GM12878 (cell line): ENCODE results near the gene SERPINH1. TPM values are rescaled to one million over a fixed set of nuclear protein-coding genes. Genes with fewer than 3 reads are reported as not detected.

Source experiments
- ATAC-seq: fragments of 200-7000 bp; cut with Tn5 transposase; 3 replicates; pipeline ENCODE4 v1.9.1; 2020; ENCODE audit warnings: mild to moderate bottlenecking, moderate library complexity
- BruUV-seq: library from RNA; stranded (reverse); fragments of 400-500 nt; replicated peaks from 2 replicates; lab custom pipeline; 2021; lab: Mats Ljungman, UMichigan
- CTCF ChIA-PET: fragments of 300-600 bp; sonication (Branson Sonifier 250); formaldehyde crosslinking; extraction: SDS; loops from one replicate; lab custom pipeline; 2021; ENCODE audit warnings: inconsistent platforms; lab: Yijun Ruan, JAX
- POLR2A ChIA-PET: fragments of 350-600 bp; formaldehyde crosslinking; extraction: SDS; loops from one replicate; lab custom pipeline; 2021; ENCODE audit warnings: inconsistent platforms; lab: Charles Lee
- RAD21 ChIA-PET: fragments of 300-600 bp; sonication (Branson Sonifier 250); formaldehyde crosslinking; loops from one replicate; lab custom pipeline; 2023; ENCODE audit warnings: antibody characterized with exemption; ENCODE audit not compliant: unreplicated experiment; lab: Charles Lee
- SMC1A ChIA-PET: fragments of 300-600 bp; sonication (Branson Sonifier 250); formaldehyde crosslinking; loops from one replicate; lab custom pipeline; 2023; ENCODE audit not compliant: unreplicated experiment, uncharacterized antibody; lab: Charles Lee
- DNase-seq: peaks from one replicate; pipeline ENCODE4 v3.0.0-alpha.2; 2011; ENCODE audit warnings: low read depth, low spot score
- FAIRE-seq: peaks from 3 replicates; lab custom pipeline; 2011; peaks lifted over from hg19 to GRCh38; lab: Jason Lieb, UNC
- H2AFZ ChIP-seq: 2 replicates; pipeline ENCODE4 v1.6.0; 2011; ENCODE audit warnings: low read depth, low read length, control low read depth; ENCODE audit not compliant: control insufficient read depth
- H3K27ac ChIP-seq: 2 replicates; pipeline ENCODE4 v1.5.1; 2011; ENCODE audit warnings: control low read depth; ENCODE audit not compliant: control insufficient read depth, insufficient read depth
- H3K27me3 ChIP-seq, 2 experiments: replicated peaks in 1 of 2; 2 replicates each; pipeline versions ENCODE4 v1.6.0 to v1.6.1; 2011; ENCODE audit warnings: low read length in 1 of 2; ENCODE audit not compliant: control insufficient read depth in 2 of 2, insufficient read depth in 2 of 2
- H3K36me3 ChIP-seq, 2 experiments: 2 replicates each; pipeline ENCODE4 v1.5.1; 2011; ENCODE audit warnings: low read length in 1 of 2; ENCODE audit not compliant: control insufficient read depth in 2 of 2, insufficient read depth in 2 of 2
- H3K4me1 ChIP-seq: 2 replicates; pipeline ENCODE4 v1.6.1; 2011; ENCODE audit warnings: mild to moderate bottlenecking, low read length, moderate library complexity, mixed read lengths; ENCODE audit not compliant: control insufficient read depth, insufficient read depth
- H3K4me2 ChIP-seq: 2 replicates; pipeline ENCODE4 v1.6.0; 2011; ENCODE audit warnings: control low read depth; ENCODE audit not compliant: control insufficient read depth, insufficient read depth
- H3K4me3 ChIP-seq: fragments of 200-600 bp; sonication (generic); 2 replicates; pipeline ENCODE4 v1.5.1; 2016
- H3K79me2 ChIP-seq: 2 replicates; pipeline ENCODE4 v1.6.0; 2011; ENCODE audit warnings: low read length; ENCODE audit not compliant: control insufficient read depth, insufficient read depth
- H3K9ac ChIP-seq: 2 replicates; pipeline ENCODE4 v1.8.0; 2011; ENCODE audit warnings: low read length, control low read depth, mixed read lengths; ENCODE audit not compliant: control insufficient read depth, insufficient read depth
- H3K9me3 ChIP-seq: replicated peaks from 3 replicates; pipeline ENCODE4 v1.5.1; 2011; ENCODE audit warnings: mild to moderate bottlenecking, low read length; ENCODE audit not compliant: control insufficient read depth, insufficient read depth
- H4K20me1 ChIP-seq: 2 replicates; pipeline ENCODE4 v1.6.0; 2011; ENCODE audit not compliant: control insufficient read depth, insufficient read depth
- CREM ChIP-seq: IDR thresholded peaks from 2 replicates; pipeline ENCODE4 v1.6.1; 2014; ENCODE audit warnings: antibody characterized with exemption, low read depth
- CTCF ChIP-seq, 3 experiments: IDR thresholded peaks in 2 of 3; conservative IDR thresholded peaks in 1 of 3; 2 replicates each; pipeline ENCODE4 v1.5.1; 2011; ENCODE audit warnings: low read depth in 3 of 3, low read length in 3 of 3, mild to moderate bottlenecking in 3 of 3, control low read depth in 2 of 3, moderate library complexity in 2 of 3, inconsistent platforms in 1 of 3, mixed read lengths in 1 of 3; ENCODE audit not compliant: control insufficient read depth in 2 of 3, insufficient read depth in 1 of 3; ENCODE audit errors: extremely low read depth in 1 of 3
- EGR1 ChIP-seq, 2 experiments: IDR thresholded peaks; 1 replicate in 1 of 2; 2 replicates in 1 of 2; pipeline ENCODE4 v1.6.1; 2011 to 2012; ENCODE audit warnings: low read depth in 2 of 2, low read length in 2 of 2, borderline replicate concordance in 1 of 2, mild to moderate bottlenecking in 1 of 2, moderate library complexity in 1 of 2
- RAD21 ChIP-seq: IDR thresholded peaks from 2 replicates; pipeline ENCODE4 v1.6.1; 2011; ENCODE audit warnings: mild to moderate bottlenecking, low read depth, low read length, moderate library complexity; ENCODE audit not compliant: insufficient read depth
- SP1 ChIP-seq: IDR thresholded peaks from one replicate; pipeline ENCODE4 v1.6.1; 2011; ENCODE audit warnings: low read depth, low read length
- WGBS: methylation state at CpG from one replicate; pipeline ENCODE4 v1.1.6; 2016; ENCODE audit warnings: low lambda C conversion rate; ENCODE audit not compliant: insufficient replicate concordance, insufficient coverage; ENCODE audit errors: missing lambda C conversion rate; 5-methylcytosine and 5-hydroxymethylcytosine counted together
- in situ Hi-C: fragments of 300-500 bp; cut with MboI; formaldehyde crosslinking; loops from 9 replicates; pipeline ENCODE4 v1.14.3; 2018; ENCODE audit warnings: mixed read lengths
- intact Hi-C: fragments of 100-400 bp; cut with micrococcal nuclease; formaldehyde crosslinking; loops from one replicate; pipeline ENCODE4 v1.14.2; 2022; ENCODE audit not compliant: unreplicated experiment
- polyA plus RNA-seq, 11 experiments: library from polyadenylated mRNA; depleted of rRNA in 4 of 11; unstranded in 6 of 11; stranded (reverse) in 5 of 11; fragments of >200 nt; fragmentation: Nextera tagmentation in 4 of 11; fragmentation: Illumina TruSeq in 1 of 11; extraction: Ambion mirVana in 4 of 11; extraction: Trizol in 1 of 11; gene quantifications; 1 replicate in 1 of 11; 2 replicates in 10 of 11; pipeline versions ENCODE4 v1.2.1 to v1.2.3, GENCODE V29; 2011 to 2016; ENCODE audit warnings: inconsistent platforms in 2 of 11, missing spikeins in 2 of 11, low read depth in 1 of 11
- total RNA-seq, 4 experiments: library from RNA; depleted of rRNA in 3 of 4; stranded (reverse); fragments of >200 nt in 3 of 4; fragmentation: Illumina TruSeq in 1 of 4; extraction: Trizol in 1 of 4; gene quantifications; 2 replicates each; pipeline versions ENCODE4 v1.2.1 to v1.2.3, GENCODE V29; 2013 to 2021

The SERPINH1 gene
- total and polyA plus RNA-seq, 10 of the 15 experiments (the other 5 are each of a cell fraction or from before 2014, with no cell fraction given), result 0.34 to 19.8 (median 13.7) TPM

- no TSS peak for BruUV-seq
- intact Hi-C loops, result no loop called here
- H3K9ac ChIP-seq, result no peak overlapping the region
- H3K79me2 ChIP-seq, result no peaks in the 10 kb centered on the region
- no peak overlapping the region for H2AFZ ChIP-seq
- TF ChIP-seq RAD21 (0 out of 2 replicates have a peak, but pooled peaks have one; percentile 10), EGR1 (IDR thresholded peaks at IDR 0.05; ENCODE audit: borderline replicate concordance in 1 of 2, low read depth in 2 of 2, low read length in 2 of 2) (peak in 1 of 2 experiments; percentile 50; a peak in 1 of 3 replicates), CREM (no peak), CTCF (IDR thresholded peaks at IDR 0.05 in 2 of 3, conservative IDR thresholded peaks at IDR 0.05 in 1 of 3; ENCODE audit: control insufficient read depth in 2 of 3, extremely low read depth in 1 of 3, insufficient read depth in 1 of 3, low read depth in 3 of 3, low read length in 3 of 3) (peak; percentile 11 to 28 (median 25); a peak in 3 of 6 replicates), SP1 (no peak)
- H3K9me3 ChIP-seq, result no peaks in the 10 kb centered on the region
- H3K4me2 ChIP-seq, result no peak overlapping the region
- WGBS, result 37% methylated on average over 8 of the region's 10 CpGs
- ChIA-PET RAD21 (interaction anchor here (0.6 kb wide), 1 partner anchor 188 kb away, joined by 3 read pairs; no protein-coding TSS in a partner anchor), POLR2A (no interaction called here), SMC1A (interaction anchor here (0.8 to 1.0 kb wide), 2 partner anchors 12 to 14 kb away, joined by 3 read pairs; no protein-coding TSS in a partner anchor), CTCF (interaction anchor here (0.9 to 1.7 kb wide), 6 partner anchors 14 to 46 kb away, joined by 3 to 7 read pairs (median 5); partner anchors contain the start of gene SERPINH1)
- no peak for DNase-seq
- H3K4me3 ChIP-seq, result no peak overlapping the region
- no peak for FAIRE-seq
- no peaks in the 10 kb centered on the region for H4K20me1 ChIP-seq
- H3K4me1 ChIP-seq, result peaks cover 9% of the 10 kb centered on the region; the same call in 1 of the 2 replicates
- ATAC-seq, result no peak
- no peaks in the 10 kb centered on the region for H3K27me3 ChIP-seq
- H3K36me3 ChIP-seq, result no peaks in the 10 kb centered on the region; a peak in 1 of 4 replicates
- in situ Hi-C loops, result no loop called here
- no peak overlapping the region for H3K27ac ChIP-seq
Measured at GRCh38 chr11:75577207-75577606, 15.2 kb downstream of the SERPINH1 start.
